OCI-LY1 (cell line): ENCODE data around the gene SHKBP1.

Experiments used
- H2AFZ ChIP-seq: fragments of 200-600 bp; sonication (generic), shearing (Covaris generic); 2 replicates; pipeline ENCODE4 v1.6.0; 2014; ENCODE audit warnings: antibody characterized with exemption, mild to moderate bottlenecking, low read length
- H3F3A ChIP-seq: fragments of 200-600 bp; sonication (generic), shearing (Covaris generic); 2 replicates; pipeline ENCODE4 v1.6.0; 2014; ENCODE audit warnings: mild to moderate bottlenecking, antibody characterized with exemption, low read length, moderate library complexity; ENCODE audit not compliant: insufficient read depth
- H3K27ac ChIP-seq: fragments of 200-600 bp; sonication (generic); 2 replicates; pipeline ENCODE4 v1.5.1; 2014; ENCODE audit warnings: low read length, mixed run types, mild to moderate bottlenecking, low read depth; ENCODE audit not compliant: poor library complexity, severe bottlenecking
- H3K27me3 ChIP-seq: fragments of 200-600 bp; sonication (generic); 2 replicates; pipeline ENCODE4 v1.6.0; 2014; ENCODE audit warnings: antibody characterized with exemption, mild to moderate bottlenecking, low read length, moderate library complexity; ENCODE audit not compliant: insufficient read depth
- H3K36me3 ChIP-seq: fragments of 200-600 bp; sonication (generic); 2 replicates; pipeline ENCODE4 v1.6.1; 2014; ENCODE audit warnings: mild to moderate bottlenecking, antibody characterized with exemption, low read length, moderate library complexity, mixed read lengths; ENCODE audit not compliant: insufficient read depth
- H3K4me1 ChIP-seq: fragments of 200-600 bp; sonication (generic); 2 replicates; pipeline ENCODE4 v1.5.1; 2014; ENCODE audit warnings: mild to moderate bottlenecking, low read length, moderate library complexity; ENCODE audit not compliant: insufficient read depth, severe bottlenecking
- H3K4me2 ChIP-seq: fragments of 200-600 bp; sonication (generic), shearing (Covaris generic); 2 replicates; pipeline ENCODE4 v1.6.1; 2014; ENCODE audit warnings: low read length
- H3K4me3 ChIP-seq: fragments of 200-600 bp; sonication (generic); 2 replicates; pipeline ENCODE4 v1.5.1; 2014; ENCODE audit warnings: low read length, low read depth, mild to moderate bottlenecking, mixed read lengths; ENCODE audit not compliant: poor library complexity, severe bottlenecking
- H3K79me2 ChIP-seq: fragments of 200-600 bp; shearing (Covaris generic); 2 replicates; pipeline ENCODE4 v1.6.1; 2016; ENCODE audit warnings: mixed run types, low read length, mixed read lengths; ENCODE audit not compliant: insufficient read depth
- H3K9ac ChIP-seq: fragments of 200-600 bp; sonication (generic), shearing (Covaris generic); 2 replicates; pipeline ENCODE4 v1.6.1; 2014; ENCODE audit warnings: mild to moderate bottlenecking, low read length, mixed read lengths
- H3K9me2 ChIP-seq: fragments of 200-600 bp; sonication (generic), shearing (Covaris generic); 2 replicates; pipeline ENCODE4 v1.6.1; 2014; ENCODE audit warnings: low read depth, mild to moderate bottlenecking, low read length, mixed read lengths
- H3K9me3 ChIP-seq: fragments of 200-600 bp; shearing (Covaris generic); 2 replicates; pipeline ENCODE4 v1.6.1; 2014; ENCODE audit warnings: low read length, mixed read lengths
- H4K20me1 ChIP-seq: fragments of 200-600 bp; sonication (generic), shearing (Covaris generic); 2 replicates; pipeline ENCODE4 v1.6.0; 2016; ENCODE audit warnings: mild to moderate bottlenecking, low read length; ENCODE audit not compliant: insufficient read depth
- EZH2 ChIP-seq: fragments of 200-600 bp; sonication (generic), shearing (Covaris generic); IDR thresholded peaks from 2 replicates; pipeline ENCODE4 v1.8.0; 2017; ENCODE audit warnings: borderline replicate concordance, mixed run types, mild to moderate bottlenecking, antibody characterized with exemption, low read length, moderate library complexity, mixed read lengths
- TF ChIP-seq, protein P1 (sequence below): fragments of 200-600 bp; sonication (generic), shearing (Covaris generic); IDR thresholded peaks from 2 replicates; pipeline ENCODE4 v1.5.1; 2017; ENCODE audit warnings: mild to moderate bottlenecking, antibody characterized with exemption, low read length, moderate library complexity, mixed read lengths

SHKBP1 gene

DNA sequence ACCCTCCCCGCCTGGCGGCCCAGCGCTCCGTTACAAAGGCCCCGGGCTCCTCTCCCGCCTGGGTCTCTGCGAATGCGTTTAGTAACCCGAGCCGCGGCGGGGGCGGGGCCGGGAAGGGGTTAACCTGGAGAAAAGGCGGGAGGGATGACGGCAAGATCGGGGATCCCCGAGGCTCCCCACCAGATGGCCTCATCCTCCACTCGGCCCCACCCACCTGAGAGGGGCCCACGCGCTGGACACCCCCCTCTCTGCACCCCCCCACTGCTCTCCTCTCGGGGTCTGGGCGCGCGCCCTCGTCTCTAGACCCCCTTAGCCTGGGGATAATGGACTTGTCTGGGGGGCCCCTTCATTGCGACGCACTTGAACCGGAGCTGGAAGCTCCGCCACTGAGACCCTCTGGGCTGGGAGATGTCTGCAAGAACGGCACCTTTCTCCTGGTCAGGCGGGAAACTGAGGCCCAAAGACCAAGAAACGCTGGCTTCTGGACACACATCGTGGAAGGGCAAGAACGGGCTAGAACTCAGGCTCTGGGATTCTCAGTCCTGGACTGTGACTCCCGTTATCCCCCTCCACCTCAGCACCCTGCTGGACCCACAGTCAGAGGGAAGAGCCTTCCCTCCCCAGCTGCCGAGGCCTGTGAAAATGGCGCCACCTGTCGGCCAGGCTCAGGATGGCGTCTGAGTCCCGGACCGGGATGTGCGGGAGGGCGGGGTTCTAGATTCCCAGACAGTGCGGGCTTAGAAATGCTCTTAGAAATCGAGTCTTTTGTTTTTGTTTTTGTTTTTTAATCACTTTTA lies 21.6 kb downstream of the SHKBP1 start:
- Histone ChIP-seq H3K9ac (no peak overlapping the region), H2AFZ (no peak overlapping the region), H3K36me3 (no peaks in the 10 kb centered on the region), H3K27me3 (no peaks in the 10 kb centered on the region), H3K4me2 (no peak overlapping the region), H3K4me1 (peaks cover 28% of the 10 kb centered on the region), H3K9me2 (no peaks in the 10 kb centered on the region), H3K4me3 (no peak overlapping the region), H4K20me1 (no peaks in the 10 kb centered on the region), H3K79me2 (no peaks in the 10 kb centered on the region), H3K9me3 (no peaks in the 10 kb centered on the region), H3F3A (no peaks in the 10 kb centered on the region), H3K27ac (no peak overlapping the region)
- TF ChIP-seq, protein P1, sequence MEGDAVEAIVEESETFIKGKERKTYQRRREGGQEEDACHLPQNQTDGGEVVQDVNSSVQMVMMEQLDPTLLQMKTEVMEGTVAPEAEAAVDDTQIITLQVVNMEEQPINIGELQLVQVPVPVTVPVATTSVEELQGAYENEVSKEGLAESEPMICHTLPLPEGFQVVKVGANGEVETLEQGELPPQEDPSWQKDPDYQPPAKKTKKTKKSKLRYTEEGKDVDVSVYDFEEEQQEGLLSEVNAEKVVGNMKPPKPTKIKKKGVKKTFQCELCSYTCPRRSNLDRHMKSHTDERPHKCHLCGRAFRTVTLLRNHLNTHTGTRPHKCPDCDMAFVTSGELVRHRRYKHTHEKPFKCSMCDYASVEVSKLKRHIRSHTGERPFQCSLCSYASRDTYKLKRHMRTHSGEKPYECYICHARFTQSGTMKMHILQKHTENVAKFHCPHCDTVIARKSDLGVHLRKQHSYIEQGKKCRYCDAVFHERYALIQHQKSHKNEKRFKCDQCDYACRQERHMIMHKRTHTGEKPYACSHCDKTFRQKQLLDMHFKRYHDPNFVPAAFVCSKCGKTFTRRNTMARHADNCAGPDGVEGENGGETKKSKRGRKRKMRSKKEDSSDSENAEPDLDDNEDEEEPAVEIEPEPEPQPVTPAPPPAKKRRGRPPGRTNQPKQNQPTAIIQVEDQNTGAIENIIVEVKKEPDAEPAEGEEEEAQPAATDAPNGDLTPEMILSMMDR = peak; percentile 95
- TF ChIP-seq EZH2 = no peak

DNA sequence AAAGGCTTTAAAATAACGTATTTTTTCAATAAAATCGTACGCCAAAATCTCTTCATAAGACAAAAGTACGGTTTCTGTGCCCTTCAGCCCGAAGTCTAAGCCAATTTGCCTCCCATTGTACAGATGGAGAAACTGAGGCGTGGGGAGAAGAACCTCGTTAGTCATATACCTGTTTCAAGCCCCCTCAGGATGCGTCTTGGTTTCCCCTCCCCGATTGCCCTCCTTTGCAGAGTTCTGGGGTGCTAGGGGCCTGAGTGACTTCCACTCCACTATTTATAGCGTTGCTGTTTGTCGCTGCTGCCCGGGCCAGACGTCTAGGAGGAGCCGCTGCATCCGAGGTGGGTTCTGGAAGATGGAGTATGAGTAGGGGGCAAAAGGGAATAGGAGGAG lies 22.2 kb downstream of the SHKBP1 start:
- H3K9me3 ChIP-seq = no peaks in the 10 kb centered on the region
- H3K79me2 ChIP-seq = no peaks in the 10 kb centered on the region
- H3K36me3 ChIP-seq = no peaks in the 10 kb centered on the region
- no peaks in the 10 kb centered on the region for H4K20me1 ChIP-seq
- H3K4me1 ChIP-seq = peaks cover 31% of the 10 kb centered on the region
- H3K4me3 ChIP-seq = no peak overlapping the region
- H3F3A ChIP-seq = no peaks in the 10 kb centered on the region
- no peaks in the 10 kb centered on the region for H3K27me3 ChIP-seq
- H3K4me2 ChIP-seq = no peak overlapping the region
- no peak overlapping the region for H2AFZ ChIP-seq
- H3K9ac ChIP-seq = no peak overlapping the region
- H3K9me2 ChIP-seq = no peaks in the 10 kb centered on the region
- no peak overlapping the region for H3K27ac ChIP-seq
- TF ChIP-seq EZH2 = no peak
- TF ChIP-seq, protein P1 = no peak

DNA sequence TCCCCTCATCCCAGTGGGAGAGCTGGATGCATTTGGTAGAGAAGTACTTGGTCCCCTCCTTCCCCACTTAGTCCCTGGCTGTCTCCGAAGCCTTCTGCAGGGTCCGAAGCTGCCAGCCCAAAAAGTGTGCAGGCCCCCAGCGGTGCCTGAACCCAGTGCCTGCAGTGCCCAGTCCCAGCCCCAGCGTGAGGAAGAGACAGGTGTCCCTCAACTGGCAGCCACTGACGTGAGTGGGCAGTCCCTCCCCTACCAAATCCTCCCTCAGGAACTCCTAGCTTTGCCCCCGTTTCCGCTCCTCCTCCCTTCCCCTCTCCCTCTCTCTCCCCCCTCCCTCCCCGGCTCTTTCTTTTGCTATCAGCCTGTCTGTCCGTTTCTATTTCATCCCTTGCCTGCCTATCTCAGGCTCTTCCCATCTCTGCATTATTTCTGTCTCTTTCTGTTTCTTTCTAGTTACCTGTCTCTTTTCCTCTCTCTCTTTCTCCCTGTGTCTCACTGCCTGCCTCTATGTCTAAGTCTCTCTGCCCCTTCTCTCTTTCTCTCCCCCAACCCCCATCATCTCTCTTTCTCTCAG lies 22.7 kb downstream of the SHKBP1 start:
- H3K27me3 ChIP-seq = no peaks in the 10 kb centered on the region
- no peaks in the 10 kb centered on the region for H3F3A ChIP-seq
- no peak overlapping the region for H3K27ac ChIP-seq
- H3K9me3 ChIP-seq = no peaks in the 10 kb centered on the region
- H3K79me2 ChIP-seq = no peaks in the 10 kb centered on the region
- TF ChIP-seq, protein P1 = no peak
- no peak for TF ChIP-seq EZH2
- no peak overlapping the region for H3K9ac ChIP-seq
- no peaks in the 10 kb centered on the region for H3K36me3 ChIP-seq
- peaks cover 34% of the 10 kb centered on the region for H3K4me1 ChIP-seq
- no peak overlapping the region for H3K4me2 ChIP-seq
- H3K4me3 ChIP-seq = no peak overlapping the region
- H2AFZ ChIP-seq = no peak overlapping the region
- H4K20me1 ChIP-seq = no peaks in the 10 kb centered on the region
- no peaks in the 10 kb centered on the region for H3K9me2 ChIP-seq
